ENCODE data around the gene EYA3. TPM values are rescaled to one million over a fixed set of nuclear protein-coding genes. Genes with fewer than 3 reads are reported as not detected.

The EYA3 gene
- total RNA-seq, 6 experiments from 2014 or later: 24.2 to 31.3 (median 27.8) TPM

- Mint-ChIP-seq H3K9me3 (no peaks in the 10 kb centered on the region), H3K4me3 (no peak overlapping the region), H3K27ac (no peak overlapping the region), H3K4me1 (ENCODE audit: low read depth) (peaks cover 2% of the 10 kb centered on the region), H3K36me3 (ENCODE audit: low read depth) (no peaks in the 10 kb centered on the region), H3K27me3 (ENCODE audit: insufficient read depth) (peaks cover 7% of the 10 kb centered on the region)
- no peak for DNase-seq
- peak; percentile 70 for TF ChIP-seq CTCF (IDR thresholded peaks at IDR 0.05)
Measured at GRCh38 chr1:27940297-27940696, 148.1 kb downstream of the EYA3 start.

GRCh38 chr1:27938488-27938887 lies 149.9 kb downstream of the EYA3 start:
- H3K9me3 Mint-ChIP-seq: no peaks in the 10 kb centered on the region
- no peaks in the 10 kb centered on the region for H3K36me3 Mint-ChIP-seq (ENCODE audit: low read depth)
- TF ChIP-seq CTCF (IDR thresholded peaks at IDR 0.05): no peak
- peaks cover 11% of the 10 kb centered on the region for H3K4me1 Mint-ChIP-seq (ENCODE audit: low read depth)
- DNase-seq: no peak
- no peak overlapping the region for H3K4me3 Mint-ChIP-seq
- H3K27me3 Mint-ChIP-seq (ENCODE audit: insufficient read depth): peaks cover 8% of the 10 kb centered on the region
- no peak overlapping the region for H3K27ac Mint-ChIP-seq

- Mint-ChIP-seq H3K4me1 (ENCODE audit: low read depth) (peaks cover 15% of the 10 kb centered on the region), H3K9me3 (no peaks in the 10 kb centered on the region), H3K27ac (no peak overlapping the region), H3K36me3 (ENCODE audit: low read depth) (no peaks in the 10 kb centered on the region), H3K27me3 (ENCODE audit: insufficient read depth) (peaks cover 9% of the 10 kb centered on the region), H3K4me3 (no peak overlapping the region)
- DNase-seq: no peak
- no peak for TF ChIP-seq CTCF (IDR thresholded peaks at IDR 0.05)
Measured at GRCh38 chr1:27937524-27937836, 150.9 kb downstream of the EYA3 start.

- Mint-ChIP-seq H3K9me3 (no peaks in the 10 kb centered on the region), H3K27me3 (ENCODE audit: insufficient read depth) (peaks cover 9% of the 10 kb centered on the region), H3K27ac (no peak overlapping the region), H3K36me3 (ENCODE audit: low read depth) (no peaks in the 10 kb centered on the region), H3K4me3 (no peak overlapping the region), H3K4me1 (ENCODE audit: low read depth) (peaks cover 22% of the 10 kb centered on the region)
- TF ChIP-seq CTCF (IDR thresholded peaks at IDR 0.05): no peak
- no peak for DNase-seq
Measured at GRCh38 chr1:27936370-27936769, 152.0 kb downstream of the EYA3 start.

GRCh38 chr1:27935721-27936120 lies 152.7 kb downstream of the EYA3 start:
- H3K9me3 Mint-ChIP-seq: no peaks in the 10 kb centered on the region
- peaks cover 9% of the 10 kb centered on the region for H3K27me3 Mint-ChIP-seq (ENCODE audit: insufficient read depth)
- H3K27ac Mint-ChIP-seq: no peak overlapping the region
- H3K4me3 Mint-ChIP-seq: no peak overlapping the region; the same call in 1 of the 2 replicates
- H3K4me1 Mint-ChIP-seq (ENCODE audit: low read depth): peaks cover 22% of the 10 kb centered on the region
- no peaks in the 10 kb centered on the region for H3K36me3 Mint-ChIP-seq (ENCODE audit: low read depth)
- TF ChIP-seq CTCF (IDR thresholded peaks at IDR 0.05): no peak
- DNase-seq: no peak

Data from HFFc6 (cell line).